Endodermal cell (in vitro differentiated cells): ENCODE results near the gene TBC1D2B. TPM values are rescaled to one million over a fixed set of nuclear protein-coding genes. Genes with fewer than 3 reads are reported as not detected.
A peak's percentile ranks its signal among the peaks of the same experiment; 100 is the strongest.

Experiments used
- DNase-seq: peaks from one replicate; pipeline ENCODE4 v3.0.0-alpha.2; 2017
- H3K27ac ChIP-seq: 2 replicates; pipeline ENCODE4 v1.5.1; 2013; ENCODE audit warnings: mild to moderate bottlenecking, low read depth, low read length, moderate library complexity
- H3K27me3 ChIP-seq: 2 replicates; pipeline ENCODE4 v1.6.1; 2013; ENCODE audit warnings: mild to moderate bottlenecking, low read length, moderate library complexity; ENCODE audit not compliant: insufficient read depth, control insufficient read depth, poor library complexity, severe bottlenecking
- H3K36me3 ChIP-seq: 2 replicates; pipeline ENCODE4 v1.7.0; 2013; ENCODE audit warnings: mild to moderate bottlenecking, low read length, moderate library complexity; ENCODE audit not compliant: control insufficient read depth, insufficient read depth
- H3K4me1 ChIP-seq: one replicate; pipeline ENCODE4 v1.7.0; 2013; ENCODE audit warnings: low read length; ENCODE audit not compliant: control insufficient read depth, insufficient read depth
- H3K4me3 ChIP-seq: 2 replicates; pipeline ENCODE4 v1.5.1; 2013; ENCODE audit warnings: mild to moderate bottlenecking, low read length, moderate library complexity
- H3K9ac ChIP-seq: 2 replicates; pipeline ENCODE4 v1.6.1; 2013; ENCODE audit warnings: mild to moderate bottlenecking, low read length, moderate library complexity; ENCODE audit not compliant: poor library complexity, severe bottlenecking; ENCODE audit errors: extremely low read depth
- H3K9me3 ChIP-seq: 2 replicates; pipeline ENCODE4 v1.6.1; 2013; ENCODE audit warnings: mild to moderate bottlenecking, low read length, moderate library complexity; ENCODE audit not compliant: control insufficient read depth
- H3K27ac Mint-ChIP-seq: 2 replicates; pipeline ENCODE4 v1.8.0; 2020; ENCODE audit warnings: mixed read lengths
- H3K27me3 Mint-ChIP-seq: 2 replicates; pipeline ENCODE4 v1.8.0; 2021; ENCODE audit warnings: mild to moderate bottlenecking, mixed read lengths; ENCODE audit not compliant: insufficient read depth
- H3K36me3 Mint-ChIP-seq: 2 replicates; pipeline ENCODE4 v1.8.0; 2020; ENCODE audit warnings: low read depth, mixed read lengths
- H3K4me1 Mint-ChIP-seq: 2 replicates; pipeline ENCODE4 v1.8.0; 2020; ENCODE audit warnings: mixed read lengths
- H3K4me3 Mint-ChIP-seq: 2 replicates; pipeline ENCODE4 v1.8.0; 2020; ENCODE audit warnings: mild to moderate bottlenecking, moderate library complexity, mixed read lengths
- H3K9me3 Mint-ChIP-seq: 2 replicates; pipeline ENCODE4 v1.8.0; 2020; ENCODE audit warnings: mild to moderate bottlenecking, mixed read lengths
- CTCF ChIP-seq: fragments of 200-600 bp; sonication (generic); conservative IDR thresholded peaks from 2 replicates; pipeline ENCODE4 v1.5.0; 2021; ENCODE audit warnings: antibody characterized with exemption, mild to moderate bottlenecking
- WGBS, 2 experiments: methylation state at CpG; one replicate each; pipeline versions ENCODE4 v1.1.5 to v1.1.7; 2013; ENCODE audit warnings: missing lambda C conversion rate in 2 of 2, mixed read lengths in 1 of 2; ENCODE audit not compliant: insufficient coverage in 1 of 2, insufficient read length in 1 of 2; 5-methylcytosine and 5-hydroxymethylcytosine counted together
- total RNA-seq, 2 donors: library from RNA; stranded (reverse); fragmentation: NEBNext Ultra II Directional in 1 of 2; extraction: Animal tissue kit (Norgen Biotek cat#: 25700) in 1 of 2; gene quantifications; 2 replicates in 1 of 2; 3 replicates in 1 of 2; pipeline ENCODE4 v1.2.1, GENCODE V29; 2021

TBC1D2B gene
- total RNA-seq, 2 donors from 2014 or later, result 13.8 to 23.8 TPM

- Mint-ChIP-seq H3K27ac (peak overlapping the region; percentile 48), H3K9me3 (no peaks in the 10 kb centered on the region), H3K36me3 (peaks cover 11% of the 10 kb centered on the region), H3K27me3 (no peaks in the 10 kb centered on the region), H3K4me1 (peaks cover 4% of the 10 kb centered on the region), H3K4me3 (no peak overlapping the region)
- Histone ChIP-seq H3K4me1 (peaks cover 3% of the 10 kb centered on the region), H3K36me3 (no peaks in the 10 kb centered on the region), H3K27me3 (no peaks in the 10 kb centered on the region), H3K4me3 (no peak overlapping the region), H3K27ac (no peak overlapping the region), H3K9me3 (no peaks in the 10 kb centered on the region), H3K9ac (no peak overlapping the region)
- TF ChIP-seq CTCF, result no peak
- 93% methylated on average over 17 of the region's 17 CpGs for WGBS, 2 experiments
- DNase-seq, result peak; percentile 36
These were observed 69.3 kb downstream of the TBC1D2B start for GRCh38 chr15:78007964-78008886.

GRCh38 chr15:78007211-78007931 is 70.1 kb downstream of the TBC1D2B start:
- Mint-ChIP-seq H3K27ac (no peak overlapping the region), H3K4me3 (no peak overlapping the region), H3K4me1 (peaks cover 4% of the 10 kb centered on the region), H3K36me3 (peaks cover 14% of the 10 kb centered on the region), H3K27me3 (no peaks in the 10 kb centered on the region), H3K9me3 (no peaks in the 10 kb centered on the region)
- Histone ChIP-seq H3K9ac (no peak overlapping the region), H3K4me1 (peaks cover 4% of the 10 kb centered on the region), H3K9me3 (no peaks in the 10 kb centered on the region), H3K27me3 (no peaks in the 10 kb centered on the region), H3K4me3 (no peak overlapping the region), H3K36me3 (no peaks in the 10 kb centered on the region), H3K27ac (no peak overlapping the region)
- WGBS, 2 experiments, result 92 to 93% methylated on average over 9 to 11 of the region's 11 CpGs
- DNase-seq, result peak; percentile 25
- TF ChIP-seq CTCF, result no peak

GRCh38 chr15:78006567-78007205 is 70.8 kb downstream of the TBC1D2B start:
- no peak overlapping the region for H3K4me3 Mint-ChIP-seq
- no peaks in the 10 kb centered on the region for H3K27me3 Mint-ChIP-seq
- H3K4me1 Mint-ChIP-seq, result peaks cover 4% of the 10 kb centered on the region
- peaks cover 4% of the 10 kb centered on the region for H3K4me1 ChIP-seq
- H3K27me3 ChIP-seq, result no peaks in the 10 kb centered on the region
- H3K9me3 ChIP-seq, result no peaks in the 10 kb centered on the region
- WGBS, 2 experiments, result 91 to 93% methylated on average over 12 to 13 of the region's 13 CpGs
- no peak for TF ChIP-seq CTCF
- H3K27ac Mint-ChIP-seq, result no peak overlapping the region
- no peak for DNase-seq
- no peak overlapping the region for H3K9ac ChIP-seq
- H3K9me3 Mint-ChIP-seq, result no peaks in the 10 kb centered on the region
- H3K27ac ChIP-seq, result no peak overlapping the region
- no peaks in the 10 kb centered on the region for H3K36me3 ChIP-seq
- H3K36me3 Mint-ChIP-seq, result peaks cover 10% of the 10 kb centered on the region
- no peak overlapping the region for H3K4me3 ChIP-seq
